A673 (cell line): ENCODE measurements around the gene SPECC1. TPM values are rescaled to one million over a fixed set of nuclear protein-coding genes. Genes with fewer than 3 reads are reported as not detected.

Experiments
- BruUV-seq: library from RNA; stranded (reverse); fragments of 400-500 nt; replicated peaks from 2 replicates; lab custom pipeline; 2021; lab: Mats Ljungman, UMichigan
- CTCF ChIA-PET: fragments of 300-600 bp; sonication (Branson Sonifier 250); formaldehyde crosslinking; loops from one replicate; lab custom pipeline; 2022; ENCODE audit warnings: antibody characterized with exemption; lab: Charles Lee
- POLR2A ChIA-PET: fragments of 300-600 bp; sonication (Branson Sonifier 250); formaldehyde crosslinking; loops from one replicate; lab custom pipeline; 2022; ENCODE audit warnings: antibody characterized with exemption; ENCODE audit not compliant: low non-redundant PET; lab: Charles Lee
- DNase-seq: peaks from one replicate; pipeline ENCODE4 v3.0.0-alpha.2; 2015; ENCODE audit warnings: low spot score
- H3K27ac ChIP-seq: fragments of 200-600 bp; sonication (generic); 2 replicates; pipeline ENCODE4 v1.5.1; 2016; ENCODE audit warnings: mixed run types, low read depth, mild to moderate bottlenecking, mixed read lengths, antibody characterized with exemption, low read length; ENCODE audit not compliant: poor library complexity, severe bottlenecking
- H3K27me3 ChIP-seq: fragments of 200-600 bp; sonication (generic); replicated peaks from 2 replicates; pipeline ENCODE4 v1.6.1; 2017; ENCODE audit warnings: mixed run types, low read depth, mild to moderate bottlenecking, mixed read lengths, antibody characterized with exemption, low read length; ENCODE audit not compliant: insufficient read depth, poor library complexity
- H3K36me3 ChIP-seq: fragments of 200-600 bp; sonication (generic); 2 replicates; pipeline ENCODE4 v1.6.1; 2016; ENCODE audit warnings: mixed run types, mild to moderate bottlenecking, mixed read lengths, antibody characterized with exemption, low read length; ENCODE audit not compliant: insufficient read depth, poor library complexity, severe bottlenecking
- H3K4me1 ChIP-seq: fragments of 200-600 bp; sonication (generic); 2 replicates; pipeline ENCODE4 v1.6.1; 2017; ENCODE audit warnings: mixed run types, mild to moderate bottlenecking, mixed read lengths, antibody characterized with exemption, low read length; ENCODE audit not compliant: insufficient read depth, poor library complexity, severe bottlenecking
- H3K4me3 ChIP-seq: fragments of 200-600 bp; sonication (generic); 2 replicates; pipeline ENCODE4 v1.5.1; 2016; ENCODE audit warnings: low read depth, mixed run types, mild to moderate bottlenecking, mixed read lengths, low read length; ENCODE audit not compliant: poor library complexity, severe bottlenecking
- H3K9me3 ChIP-seq: fragments of 200-600 bp; sonication (generic); 2 replicates; pipeline ENCODE4 v1.6.1; 2016; ENCODE audit warnings: mixed run types, low read depth, mild to moderate bottlenecking, mixed read lengths, antibody characterized with exemption, low read length; ENCODE audit not compliant: poor library complexity, severe bottlenecking
- CTCF ChIP-seq: fragments of 300-800, 200-600 bp; sonication (generic); conservative IDR thresholded peaks from 2 replicates; pipeline ENCODE4 v1.5.1; 2017; ENCODE audit warnings: low read depth, mild to moderate bottlenecking, antibody characterized with exemption, low read length, moderate library complexity, mixed read lengths
- EZH2 ChIP-seq: fragments of 200-600 bp; sonication (generic); IDR thresholded peaks from 2 replicates; pipeline ENCODE4 v1.6.1; 2017; ENCODE audit warnings: borderline replicate concordance, low read depth, mild to moderate bottlenecking, mixed read lengths, antibody characterized with exemption, low read length; ENCODE audit not compliant: poor library complexity, severe bottlenecking
- intact Hi-C: fragments of 100-400 bp; cut with micrococcal nuclease; formaldehyde crosslinking; loops from one replicate; pipeline ENCODE4 v1.10.0; 2022; ENCODE audit not compliant: unreplicated experiment
- total RNA-seq: library from RNA; stranded (reverse); gene quantifications from 2 replicates; pipeline ENCODE4 v1.2.3, GENCODE V29; 2021

SPECC1 gene
- total RNA-seq, 1 experiment from 2014 or later: 5.8 TPM

DNA sequence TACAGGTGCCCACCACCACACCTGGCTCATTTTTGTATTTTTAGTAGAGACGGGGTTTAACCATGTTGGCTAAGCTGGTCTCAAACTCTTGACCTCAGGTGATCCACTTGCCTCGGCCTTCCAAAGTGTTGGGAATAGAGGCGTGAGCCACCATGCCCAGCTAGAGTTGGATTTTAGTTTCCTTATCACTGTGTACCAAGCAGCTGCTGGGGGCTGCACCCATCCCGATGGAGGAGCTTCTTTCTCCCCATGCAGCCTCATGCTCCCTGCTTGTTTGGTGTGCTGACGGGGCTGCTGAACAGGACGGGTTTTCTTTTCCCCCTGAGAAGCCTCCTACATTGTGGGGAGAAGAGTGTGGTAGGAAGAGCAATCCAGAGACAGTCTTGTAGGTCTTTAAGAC is 285.0 kb downstream of the SPECC1 start:
- no peaks in the 10 kb centered on the region for H3K9me3 ChIP-seq
- ChIA-PET POLR2A (no interaction called here), CTCF (no interaction called here)
- H3K36me3 ChIP-seq: no peaks in the 10 kb centered on the region
- intact Hi-C loops: no loop called here
- TF ChIP-seq EZH2 (no peak), CTCF (no peak)
- no peak overlapping the region for H3K27ac ChIP-seq
- H3K27me3 ChIP-seq: no peaks in the 10 kb centered on the region
- no TSS peak for BruUV-seq
- no peak overlapping the region for H3K4me3 ChIP-seq
- H3K4me1 ChIP-seq: no peaks in the 10 kb centered on the region
- DNase-seq: no peak

- Histone ChIP-seq H3K4me3 (no peak overlapping the region), H3K9me3 (no peaks in the 10 kb centered on the region), H3K27me3 (no peaks in the 10 kb centered on the region), H3K27ac (no peak overlapping the region), H3K4me1 (no peaks in the 10 kb centered on the region), H3K36me3 (no peaks in the 10 kb centered on the region)
- ChIA-PET POLR2A (no interaction called here), CTCF (no interaction called here)
- no peak for DNase-seq
- intact Hi-C loops: no loop called here
- TF ChIP-seq CTCF (no peak), EZH2 (no peak)
- no TSS peak for BruUV-seq
These were observed 289.9 kb downstream of the SPECC1 start for GRCh38 chr17:20299013-20299412.

GRCh38 chr17:20300436-20300934 is 291.3 kb downstream of the SPECC1 start:
- BruUV-seq: no TSS peak
- no peak overlapping the region for H3K4me3 ChIP-seq
- H3K27ac ChIP-seq: no peak overlapping the region
- ChIA-PET POLR2A (no interaction called here), CTCF (no interaction called here)
- H3K4me1 ChIP-seq: no peaks in the 10 kb centered on the region
- H3K36me3 ChIP-seq: no peaks in the 10 kb centered on the region
- no peak for DNase-seq
- no peaks in the 10 kb centered on the region for H3K9me3 ChIP-seq
- no peaks in the 10 kb centered on the region for H3K27me3 ChIP-seq
- intact Hi-C loops: no loop called here
- TF ChIP-seq EZH2 (no peak), CTCF (no peak)
